Fibroblast of lung (primary cell): ENCODE measurements around the gene ARPC5L. TPM values are rescaled to one million over a fixed set of nuclear protein-coding genes. Genes with fewer than 3 reads are reported as not detected.

ENCODE experiments used
- DNase-seq, 2 donors: peaks; one replicate each; pipeline versions ENCODE4 v3.0.0 to v3.0.0-alpha.2; 2010; ENCODE audit warnings: low read depth in 2 of 2
- H2AFZ ChIP-seq: 2 replicates; pipeline ENCODE4 v1.5.1; 2012; ENCODE audit warnings: low read length, control low read depth, inconsistent platforms
- H3K27ac ChIP-seq: 2 replicates; pipeline ENCODE4 v1.5.1; 2011; ENCODE audit warnings: low read length, control low read depth; ENCODE audit not compliant: insufficient read depth
- H3K27me3 ChIP-seq: 2 replicates; pipeline ENCODE4 v1.5.1; 2011; ENCODE audit warnings: mild to moderate bottlenecking, low read length; ENCODE audit not compliant: control insufficient read depth, insufficient read depth
- H3K36me3 ChIP-seq: 2 replicates; pipeline ENCODE4 v1.5.1; 2011; ENCODE audit warnings: low read length; ENCODE audit not compliant: control insufficient read depth, insufficient read depth
- H3K4me1 ChIP-seq: 2 replicates; pipeline ENCODE4 v1.5.1; 2011; ENCODE audit warnings: low read length; ENCODE audit not compliant: control insufficient read depth, insufficient read depth; ENCODE audit errors: extremely low read depth
- H3K4me2 ChIP-seq: 2 replicates; pipeline ENCODE4 v1.5.1; 2011; ENCODE audit warnings: low read length, control low read depth; ENCODE audit not compliant: insufficient read depth; ENCODE audit errors: extremely low read depth
- H3K4me3 ChIP-seq, 4 experiments: fragments of 200-600 bp in 1 of 4; sonication (generic) in 1 of 4; replicated peaks in 1 of 4; 2 replicates each; pipeline ENCODE4 v1.5.1; 2011 to 2016; ENCODE audit warnings: low read length in 4 of 4, low read depth in 3 of 4, mild to moderate bottlenecking in 3 of 4, control low read depth in 2 of 4, inconsistent platforms in 1 of 4, mixed read lengths in 1 of 4; ENCODE audit not compliant: insufficient read depth in 1 of 4; ENCODE audit errors: control extremely low read depth in 1 of 4
- H3K79me2 ChIP-seq: 2 replicates; pipeline ENCODE4 v1.5.1; 2012; ENCODE audit warnings: mild to moderate bottlenecking, low read length, inconsistent platforms; ENCODE audit not compliant: control insufficient read depth, insufficient read depth
- H3K9ac ChIP-seq: 2 replicates; pipeline ENCODE4 v1.5.1; 2011; ENCODE audit warnings: mild to moderate bottlenecking, low read length, control low read depth; ENCODE audit not compliant: insufficient read depth
- H3K9me3 ChIP-seq: 2 replicates; pipeline ENCODE4 v1.5.1; 2012; ENCODE audit warnings: low read depth, low read length; ENCODE audit not compliant: control insufficient read depth, insufficient read depth
- H4K20me1 ChIP-seq: 2 replicates; pipeline ENCODE4 v1.5.1; 2011; ENCODE audit warnings: low read length; ENCODE audit not compliant: control insufficient read depth, insufficient read depth; ENCODE audit errors: extremely low read depth
- CTCF ChIP-seq, 2 donors: IDR thresholded peaks in 1 of 2; conservative IDR thresholded peaks in 1 of 2; 1 replicate in 1 of 2; 2 replicates in 1 of 2; pipeline ENCODE4 v1.5.1; 2011 to 2012; ENCODE audit warnings: low read length in 2 of 2, control low read depth in 1 of 2, inconsistent platforms in 1 of 2, low read depth in 1 of 2, mild to moderate bottlenecking in 1 of 2
- EZH2 ChIP-seq: IDR thresholded peaks from 2 replicates; pipeline ENCODE4 v1.5.1; 2012; ENCODE audit warnings: low read length, control low read depth, mild to moderate bottlenecking; ENCODE audit errors: missing control alignments
- polyA plus RNA-seq, 2 donors: library from polyadenylated mRNA; depleted of rRNA in 1 of 2; stranded (reverse) in 1 of 2; unstranded in 1 of 2; fragments of >200 nt; gene quantifications; 2 replicates each; pipeline ENCODE4 v1.2.1, GENCODE V29; 2011 to 2012; ENCODE audit warnings: missing spikeins in 1 of 2
- total RNA-seq: library from RNA; depleted of rRNA; stranded (reverse); fragments of >200 nt; gene quantifications from 2 replicates; pipeline ENCODE4 v1.2.1, GENCODE V29; 2014

ARPC5L gene
- total and polyA plus RNA-seq, 2 donors (not counting 1 experiment from before 2014, with no cell fraction given), result 13.2 to 48.9 TPM

- Histone ChIP-seq H3K9me3 (no peaks in the 10 kb centered on the region), H3K9ac (no peak overlapping the region), H3K27ac (no peak overlapping the region), H2AFZ (no peak overlapping the region), H4K20me1 (no peaks in the 10 kb centered on the region), H3K27me3 (no peaks in the 10 kb centered on the region), H3K79me2 (no peaks in the 10 kb centered on the region), H3K36me3 (no peaks in the 10 kb centered on the region), H3K4me2 (no peak overlapping the region), H3K4me1 (no peaks in the 10 kb centered on the region), H3K4me3 (no peak overlapping the region)
- TF ChIP-seq EZH2 (no peak), CTCF (conservative IDR thresholded peaks at IDR 0.05 in 1 of 2, IDR thresholded peaks at IDR 0.05 in 1 of 2; ENCODE audit: low read depth in 1 of 2, low read length in 2 of 2) (no peak)
- no peak for DNase-seq
Measured at GRCh38 chr9:124846969-124847368, 15.0 kb upstream of the ARPC5L start.

DNA sequence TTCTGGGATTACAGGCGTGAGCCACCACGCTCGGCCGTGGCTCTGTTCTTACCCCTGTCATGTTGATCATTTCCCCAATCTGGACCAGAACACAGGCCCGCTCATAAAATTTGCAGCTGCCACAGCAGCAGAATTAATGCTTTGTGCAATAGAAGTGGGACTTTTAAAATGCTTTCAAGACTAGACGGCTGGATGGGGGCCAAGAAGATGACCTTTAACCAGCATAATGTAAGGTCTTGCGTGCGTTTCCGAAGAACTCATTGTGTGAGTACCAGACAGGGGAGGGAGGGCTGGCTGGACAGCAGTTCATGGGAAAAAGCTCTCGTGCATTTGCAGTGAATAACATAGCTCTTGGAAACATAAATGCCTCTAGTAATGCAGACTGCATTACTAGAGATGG, 12.1 kb upstream of the ARPC5L start:
- Histone ChIP-seq H3K4me1 (peaks cover 3% of the 10 kb centered on the region), H3K36me3 (no peaks in the 10 kb centered on the region), H3K9me3 (no peaks in the 10 kb centered on the region), H3K79me2 (no peaks in the 10 kb centered on the region), H3K27me3 (no peaks in the 10 kb centered on the region), H4K20me1 (no peaks in the 10 kb centered on the region), H3K4me2 (no peak overlapping the region), H3K9ac (no peak overlapping the region), H3K27ac (no peak overlapping the region), H3K4me3 (no peak overlapping the region), H2AFZ (no peak overlapping the region)
- TF ChIP-seq CTCF (conservative IDR thresholded peaks at IDR 0.05 in 1 of 2, IDR thresholded peaks at IDR 0.05 in 1 of 2; ENCODE audit: low read depth in 1 of 2, low read length in 2 of 2) (no peak), EZH2 (no peak)
- DNase-seq, result peak; percentile 79 to 80

DNA sequence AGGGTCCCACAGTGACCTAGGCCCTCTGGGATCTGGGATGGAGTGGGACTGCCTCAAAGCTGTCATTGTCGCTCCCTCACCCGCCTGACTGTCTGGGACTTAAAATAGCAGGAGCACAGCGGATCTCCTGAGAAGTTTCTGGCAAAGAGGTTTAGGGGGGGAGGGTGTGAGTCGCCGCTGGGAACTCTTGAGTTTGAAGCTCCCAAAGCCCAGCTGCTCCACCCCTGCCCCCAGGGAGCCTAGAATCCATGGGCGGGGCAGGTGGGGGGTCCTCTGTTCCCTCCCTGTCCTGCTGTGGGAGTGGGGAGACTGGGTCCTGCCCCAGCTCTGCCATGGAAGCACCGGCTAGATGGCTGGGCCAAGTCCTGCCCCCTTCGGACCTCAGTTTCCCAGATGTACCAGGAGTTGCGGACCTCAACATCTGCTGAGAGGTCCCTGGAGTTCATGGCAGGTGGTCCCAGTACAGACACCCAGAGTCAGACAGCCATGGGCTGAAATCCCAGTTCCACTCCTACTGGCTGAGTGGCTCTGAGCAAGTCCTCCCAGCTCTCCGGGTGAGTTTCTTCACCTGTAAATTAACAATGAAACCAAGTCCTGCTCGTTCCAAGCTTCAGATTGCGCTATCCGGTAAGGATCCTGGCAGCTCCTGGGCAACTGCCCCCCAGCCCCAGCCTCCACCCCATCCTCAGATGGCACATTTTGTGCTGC, 9.7 kb upstream of the ARPC5L start:
- peaks cover 3% of the 10 kb centered on the region for H3K4me1 ChIP-seq
- no peak overlapping the region for H3K27ac ChIP-seq
- H3K4me2 ChIP-seq, result peak overlapping the region; percentile 84
- H3K4me3 ChIP-seq, result peak overlapping the region in 1 of 4 experiments; percentile 59
- H3K27me3 ChIP-seq, result no peaks in the 10 kb centered on the region
- DNase-seq, result no peak
- no peaks in the 10 kb centered on the region for H3K79me2 ChIP-seq
- no peak overlapping the region for H3K9ac ChIP-seq
- no peaks in the 10 kb centered on the region for H3K9me3 ChIP-seq
- H4K20me1 ChIP-seq, result no peaks in the 10 kb centered on the region
- TF ChIP-seq EZH2 (no peak), CTCF (conservative IDR thresholded peaks at IDR 0.05 in 1 of 2, IDR thresholded peaks at IDR 0.05 in 1 of 2; ENCODE audit: low read depth in 1 of 2, low read length in 2 of 2) (no peak)
- peaks cover 3% of the 10 kb centered on the region for H3K36me3 ChIP-seq
- H2AFZ ChIP-seq, result no peak overlapping the region
